GM21619 (cell line): ENCODE results near the gene CNOT11.
"Not testable (repeated sequence)": the region's sequence is repeated elsewhere in the genome, so short reads cannot be mapped to it uniquely, and the experiment has no call there.

Source experiments
- ATAC-seq: cut with Tn5 transposase; IDR thresholded peaks from one replicate; pipeline ENCODE4 v1.9.1; 2021; ENCODE audit not compliant: unreplicated experiment

CNOT11 gene

DNA sequence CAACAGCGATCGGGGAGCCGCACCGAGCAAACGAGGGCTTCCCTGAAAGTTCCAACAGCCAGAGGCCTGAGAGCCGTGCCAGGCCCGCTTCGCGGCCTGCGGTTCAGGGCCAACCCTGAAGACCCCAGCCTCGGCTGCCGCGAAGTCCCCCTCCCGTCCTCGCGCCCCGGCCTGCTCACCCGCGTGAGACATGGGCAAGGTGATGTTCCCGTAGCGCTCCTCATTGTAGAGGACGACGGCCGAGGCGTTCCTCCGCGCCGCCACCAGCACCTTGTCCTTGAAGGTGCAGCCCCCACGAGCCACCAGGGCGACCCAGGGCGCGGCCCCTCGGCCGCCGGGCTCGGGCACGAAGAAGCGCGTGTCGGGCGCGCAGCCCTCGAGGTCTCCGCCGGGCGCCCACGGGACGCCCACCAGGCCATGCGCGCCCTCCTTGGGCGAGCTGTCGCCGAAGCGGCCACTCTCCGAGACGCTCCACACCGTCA lies 55.3 kb downstream of the CNOT11 start:
- ATAC-seq = peak; percentile 11

GRCh38 chr2:101308432-101309210 lies 55.9 kb downstream of the CNOT11 start, which contains the start of gene RNF149:
Gene RNF149, minus strand, starts transcription at chr2:101308701. Its CDS starts 113 bp downstream, at chr2:101308588.
- ATAC-seq = peak; percentile 53

DNA sequence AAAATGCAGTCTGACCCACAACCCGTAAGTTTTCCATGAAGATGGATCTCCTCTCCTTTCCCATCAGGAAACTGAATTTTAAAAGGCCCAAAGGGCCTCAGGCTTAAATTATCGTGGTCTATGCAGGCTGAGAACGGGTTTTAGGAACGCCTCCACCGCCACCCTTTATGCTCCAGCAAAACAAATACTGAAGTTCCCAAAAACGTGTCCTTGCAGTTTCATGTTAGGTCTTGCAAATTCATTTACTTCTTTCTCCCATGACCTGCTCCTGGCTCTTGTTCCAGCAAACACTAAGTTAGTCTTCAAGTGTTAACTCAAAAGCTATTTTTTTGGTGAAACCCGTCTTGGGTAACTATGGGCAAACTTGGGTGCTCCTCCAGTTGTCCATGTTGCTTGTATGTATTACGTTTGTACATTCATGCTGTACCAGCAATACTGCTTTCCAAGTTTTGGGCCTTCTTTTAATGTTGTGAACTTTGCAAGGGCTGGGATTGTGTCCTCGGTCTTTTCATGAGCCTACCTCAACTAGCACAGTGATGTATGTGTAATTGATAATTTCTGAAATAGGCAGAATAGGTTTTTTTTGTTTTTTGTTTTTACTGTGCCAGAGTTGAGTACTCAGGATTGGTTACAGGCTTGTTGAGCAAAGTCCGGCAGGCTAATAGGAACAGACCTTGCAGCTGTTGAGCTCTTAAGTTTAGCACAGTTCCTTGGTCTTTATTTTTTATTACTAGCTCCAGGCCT lies 57.6 kb downstream of the CNOT11 start:
- ATAC-seq = no peak

DNA sequence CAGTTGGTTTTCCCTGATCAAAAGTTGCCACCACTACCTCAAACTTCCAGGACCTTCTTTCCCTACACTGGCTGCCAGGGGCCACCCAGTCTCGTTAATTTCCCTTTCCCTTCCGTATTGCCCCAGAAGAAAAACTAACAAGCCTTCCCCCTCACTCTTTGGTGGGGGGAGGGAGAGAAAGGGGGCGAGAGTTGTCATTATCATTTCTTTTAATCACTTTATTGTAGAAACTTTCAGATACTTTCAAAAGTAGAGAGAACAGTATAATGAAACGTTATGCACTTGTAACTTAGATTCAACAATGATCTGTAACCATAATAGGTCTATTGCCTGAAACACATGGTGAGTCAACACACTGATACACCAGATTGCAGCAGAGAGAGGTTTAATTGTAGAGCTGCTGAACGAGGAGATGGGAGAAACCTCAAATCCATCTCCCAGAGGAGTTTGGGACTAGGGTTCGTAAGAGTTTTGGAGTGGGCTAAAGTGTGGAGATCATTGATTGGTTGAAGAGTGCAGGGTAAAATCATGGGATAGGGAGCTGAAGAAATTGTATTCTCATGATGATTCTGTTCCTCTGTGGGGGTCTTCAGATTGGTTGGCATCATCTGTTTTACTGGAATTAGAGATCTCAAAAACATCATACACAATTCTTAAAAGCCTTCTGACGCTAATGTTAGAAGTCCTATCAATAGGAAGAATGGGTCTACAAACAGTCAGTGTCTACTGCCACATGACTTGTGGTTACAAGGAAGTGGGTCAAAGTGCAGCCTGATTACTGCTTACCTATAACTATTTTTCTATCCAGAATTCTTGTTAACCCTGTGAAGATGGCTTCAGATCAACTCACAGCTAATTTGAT lies 58.4 kb downstream of the CNOT11 start:
- no peak for ATAC-seq

GRCh38 chr2:101311696-101312017 lies 59.0 kb downstream of the CNOT11 start:
- ATAC-seq = no peak

GRCh38 chr2:101316568-101316967 lies 63.9 kb downstream of the CNOT11 start:
- ATAC-seq = not testable (repeated sequence)
